Neural progenitor cell (in vitro differentiated cells): ENCODE results near the gene GJC2.

Experiments
- CTCF ChIP-seq: fragments of 200-600 bp; sonication (generic); IDR thresholded peaks from 2 replicates; pipeline ENCODE4 v1.5.1; 2017; ENCODE audit warnings: antibody characterized with exemption, mild to moderate bottlenecking
- EZH2 ChIP-seq: fragments of 200-600 bp; sonication (generic); IDR thresholded peaks from 2 replicates; pipeline ENCODE4 v1.6.1; 2017; ENCODE audit warnings: antibody characterized with exemption, mild to moderate bottlenecking, moderate library complexity
- EZH2phosphoT487 ChIP-seq: fragments of 200-600 bp; sonication (generic); IDR thresholded peaks from 2 replicates; pipeline ENCODE4 v1.6.1; 2017; ENCODE audit warnings: antibody characterized with exemption

GRCh38 chr1:228161362-228161761 lies 11.6 kb downstream of the GJC2 start:
- TF ChIP-seq EZH2 (no peak), CTCF (no peak), EZH2phosphoT487 (no peak)
